ENCODE results near the gene PGAP1. TPM values are rescaled to one million over a fixed set of nuclear protein-coding genes. Genes with fewer than 3 reads are reported as not detected.

PGAP1 gene
- total RNA-seq, 1 donor from 2014 or later, result 27.1 TPM

DNA sequence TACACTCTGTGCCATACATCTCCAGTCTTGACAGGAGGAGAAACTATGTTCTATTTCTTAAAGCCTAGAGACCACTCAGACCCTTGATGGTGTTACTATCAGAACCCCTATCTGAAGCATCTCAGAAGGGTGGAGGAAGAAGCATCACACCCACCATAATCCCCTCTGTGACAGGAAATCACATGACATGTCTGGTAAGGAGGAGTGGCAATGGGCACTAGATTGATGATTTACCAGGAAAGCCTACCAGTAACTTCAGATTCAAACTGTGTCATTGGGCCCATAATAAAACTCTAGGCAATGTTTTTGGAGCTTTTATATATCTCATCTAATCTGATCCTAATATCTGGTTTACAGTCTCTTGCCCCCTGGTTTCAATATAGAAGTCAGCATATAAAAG is 80.2 kb downstream of the PGAP1 start:
- H3K36me3 Mint-ChIP-seq (ENCODE audit: low read depth), result peaks cover 38% of the 10 kb centered on the region
- H3K4me3 Mint-ChIP-seq, result no peak overlapping the region
- intact Hi-C loops (cut with micrococcal nuclease), result no loop called here
- no peak for DNase-seq
- H3K27me3 Mint-ChIP-seq, result no peaks in the 10 kb centered on the region
- peak overlapping the region; percentile 47 for H3K27ac Mint-ChIP-seq
- no peaks in the 10 kb centered on the region for H3K9me3 Mint-ChIP-seq
- H3K4me1 Mint-ChIP-seq, result peaks cover 23% of the 10 kb centered on the region

DNA sequence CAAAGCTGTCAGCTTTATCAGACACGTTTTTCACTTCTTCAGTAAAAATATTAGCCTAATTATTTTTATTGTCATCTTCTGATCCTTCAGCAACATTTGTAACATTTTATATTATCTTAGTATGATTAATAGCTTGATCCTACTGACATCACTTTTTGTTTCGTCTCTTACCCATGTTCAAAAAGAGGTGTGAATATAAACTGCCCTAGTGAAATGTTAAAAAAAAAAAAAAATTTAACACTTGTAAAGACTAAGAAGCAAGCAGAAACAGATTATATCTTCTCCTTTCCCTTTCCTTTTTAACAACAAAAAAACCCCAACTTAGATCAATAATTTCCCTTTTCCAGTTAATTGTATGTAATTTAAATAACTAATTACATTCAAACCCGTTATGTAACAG is 81.1 kb downstream of the PGAP1 start:
- intact Hi-C loops (cut with micrococcal nuclease), result no loop called here
- H3K4me3 Mint-ChIP-seq, result no peak overlapping the region
- no peak for DNase-seq
- peak overlapping the region; percentile 25 for H3K27ac Mint-ChIP-seq
- no peaks in the 10 kb centered on the region for H3K27me3 Mint-ChIP-seq
- H3K36me3 Mint-ChIP-seq (ENCODE audit: low read depth), result peaks cover 40% of the 10 kb centered on the region
- peaks cover 18% of the 10 kb centered on the region for H3K4me1 Mint-ChIP-seq
- H3K9me3 Mint-ChIP-seq, result no peaks in the 10 kb centered on the region

DNA sequence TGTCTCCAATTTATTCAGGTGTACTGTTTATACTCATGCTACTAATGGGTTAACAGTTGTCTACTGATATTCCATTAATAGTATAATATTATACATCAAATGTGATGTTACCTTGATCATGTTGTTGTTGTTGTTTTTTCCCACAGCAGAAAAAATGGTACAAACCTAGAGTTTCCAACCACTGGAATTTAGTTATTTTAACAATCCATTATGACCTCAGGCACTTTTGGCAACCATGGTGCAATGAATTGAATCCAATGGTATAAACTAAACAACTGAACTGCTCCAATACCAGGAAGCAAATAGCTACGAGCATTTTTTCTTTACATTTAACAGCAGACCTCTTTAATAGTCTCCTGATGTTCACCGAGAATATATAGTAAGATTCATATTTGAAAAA is 86.3 kb downstream of the PGAP1 start:
- no peaks in the 10 kb centered on the region for H3K27me3 Mint-ChIP-seq
- intact Hi-C loops (cut with micrococcal nuclease), result loop anchor here (5.0 kb wide), 1 partner anchor 37 kb away; no protein-coding TSS in a partner anchor

DNA sequence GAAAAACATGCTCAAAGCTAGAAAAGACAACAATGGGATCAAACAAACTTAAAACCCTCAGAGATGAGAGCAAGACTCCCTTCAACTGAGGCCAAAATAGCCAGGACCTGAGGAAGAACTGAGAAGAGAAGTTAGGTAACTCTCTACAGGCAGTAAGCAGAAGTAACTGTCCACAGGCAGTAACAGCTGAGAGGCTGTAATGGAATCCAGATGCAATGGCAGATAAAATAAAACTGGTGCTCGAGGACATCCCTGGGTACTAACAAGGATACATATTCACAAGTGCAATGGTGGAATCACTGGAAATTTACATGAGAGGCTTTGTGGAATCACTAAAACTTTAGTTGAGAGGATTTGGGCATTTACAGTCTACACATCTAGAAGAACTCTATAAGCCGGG is 86.9 kb downstream of the PGAP1 start:
- H3K4me1 Mint-ChIP-seq, result no peaks in the 10 kb centered on the region
- intact Hi-C loops (cut with micrococcal nuclease), result no loop called here
- no peak overlapping the region for H3K4me3 Mint-ChIP-seq
- no peak for DNase-seq
- no peaks in the 10 kb centered on the region for H3K9me3 Mint-ChIP-seq
- no peaks in the 10 kb centered on the region for H3K27me3 Mint-ChIP-seq
- no peak overlapping the region for H3K27ac Mint-ChIP-seq
- peaks cover 40% of the 10 kb centered on the region for H3K36me3 Mint-ChIP-seq (ENCODE audit: low read depth)

More for the DNA sequence above, 86.3 kb downstream of the PGAP1 start:
- Mint-ChIP-seq H3K27ac (no peak overlapping the region), H3K4me1 (no peaks in the 10 kb centered on the region), H3K4me3 (no peak overlapping the region), H3K9me3 (no peaks in the 10 kb centered on the region), H3K36me3 (ENCODE audit: low read depth) (peaks cover 39% of the 10 kb centered on the region)
- no peak for DNase-seq

DNA sequence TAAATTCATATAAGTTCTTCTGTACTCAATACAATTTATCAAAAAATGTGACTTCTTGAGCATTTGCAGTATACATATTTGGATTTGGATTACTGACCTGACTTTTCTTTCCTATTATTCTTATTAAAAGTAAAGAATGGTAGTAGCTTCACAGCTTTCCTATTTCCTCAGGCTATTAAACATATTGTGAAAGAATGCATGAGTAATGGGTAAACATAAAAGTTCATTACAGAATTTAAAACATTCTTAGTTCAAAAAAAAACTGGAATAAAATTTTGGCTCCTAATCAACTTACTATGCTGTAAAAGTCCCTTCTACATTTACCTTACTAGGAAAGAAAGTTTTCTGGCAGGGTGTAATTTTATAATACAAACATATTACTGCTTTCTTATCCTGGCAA is 90.1 kb downstream of the PGAP1 start:
- Mint-ChIP-seq H3K27ac (no peak overlapping the region), H3K4me1 (no peaks in the 10 kb centered on the region), H3K27me3 (no peaks in the 10 kb centered on the region), H3K4me3 (no peak overlapping the region), H3K9me3 (no peaks in the 10 kb centered on the region), H3K36me3 (ENCODE audit: low read depth) (peaks cover 41% of the 10 kb centered on the region)
- no peak for DNase-seq
- intact Hi-C loops (cut with micrococcal nuclease), result no loop called here

DNA sequence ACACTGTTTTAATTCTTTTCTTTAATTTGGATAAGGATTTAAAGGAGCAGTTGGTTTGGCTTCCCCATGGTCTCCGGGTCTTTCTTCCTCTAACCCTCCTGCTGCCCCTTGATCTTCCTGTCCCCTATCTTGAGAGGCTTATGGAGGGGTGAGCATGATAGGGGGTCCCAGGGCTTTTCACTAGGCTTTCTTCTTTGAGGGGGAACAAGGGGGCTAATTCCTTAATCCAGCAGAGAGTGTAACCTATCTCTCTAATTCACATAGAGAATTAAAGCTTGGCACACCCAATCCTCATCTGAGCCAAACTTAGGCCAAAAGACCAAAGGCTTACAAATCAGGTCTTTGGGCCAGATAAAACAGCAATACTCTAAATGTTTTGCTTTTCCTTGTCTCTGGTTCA is 95.8 kb downstream of the PGAP1 start:
- H3K27ac Mint-ChIP-seq, result no peak overlapping the region
- intact Hi-C loops (cut with micrococcal nuclease), result no loop called here
- no peak for DNase-seq
- H3K27me3 Mint-ChIP-seq, result no peaks in the 10 kb centered on the region
- H3K36me3 Mint-ChIP-seq (ENCODE audit: low read depth), result peaks cover 20% of the 10 kb centered on the region
- H3K4me3 Mint-ChIP-seq, result no peak overlapping the region
- H3K4me1 Mint-ChIP-seq, result peaks cover 11% of the 10 kb centered on the region
- H3K9me3 Mint-ChIP-seq, result no peaks in the 10 kb centered on the region

DNA sequence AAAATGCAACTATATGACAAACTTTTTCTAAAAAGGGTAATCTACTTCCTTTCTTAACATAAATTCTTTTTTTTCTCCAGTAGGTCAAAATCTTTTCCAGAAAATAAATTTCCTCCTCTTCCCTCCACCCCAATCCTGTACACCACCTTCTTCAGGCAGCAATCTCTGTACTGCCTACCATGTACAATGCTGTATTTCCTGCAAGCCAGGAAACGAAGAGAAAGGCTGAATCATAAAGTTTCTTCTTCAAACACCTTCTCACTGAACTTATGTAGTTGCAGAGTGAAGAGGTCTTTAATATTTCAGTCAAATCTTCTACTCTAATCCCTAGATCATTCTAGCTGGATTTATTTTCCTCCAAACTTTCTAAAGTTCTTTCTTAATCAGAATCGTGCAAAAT is 99.2 kb downstream of the PGAP1 start:
- Mint-ChIP-seq H3K27me3 (no peaks in the 10 kb centered on the region), H3K9me3 (no peaks in the 10 kb centered on the region), H3K4me1 (peaks cover 12% of the 10 kb centered on the region), H3K27ac (peak overlapping the region; percentile 15), H3K36me3 (ENCODE audit: low read depth) (peaks cover 25% of the 10 kb centered on the region), H3K4me3 (no peak overlapping the region)
- no peak for DNase-seq
- intact Hi-C loops (cut with micrococcal nuclease), result no loop called here

DNA sequence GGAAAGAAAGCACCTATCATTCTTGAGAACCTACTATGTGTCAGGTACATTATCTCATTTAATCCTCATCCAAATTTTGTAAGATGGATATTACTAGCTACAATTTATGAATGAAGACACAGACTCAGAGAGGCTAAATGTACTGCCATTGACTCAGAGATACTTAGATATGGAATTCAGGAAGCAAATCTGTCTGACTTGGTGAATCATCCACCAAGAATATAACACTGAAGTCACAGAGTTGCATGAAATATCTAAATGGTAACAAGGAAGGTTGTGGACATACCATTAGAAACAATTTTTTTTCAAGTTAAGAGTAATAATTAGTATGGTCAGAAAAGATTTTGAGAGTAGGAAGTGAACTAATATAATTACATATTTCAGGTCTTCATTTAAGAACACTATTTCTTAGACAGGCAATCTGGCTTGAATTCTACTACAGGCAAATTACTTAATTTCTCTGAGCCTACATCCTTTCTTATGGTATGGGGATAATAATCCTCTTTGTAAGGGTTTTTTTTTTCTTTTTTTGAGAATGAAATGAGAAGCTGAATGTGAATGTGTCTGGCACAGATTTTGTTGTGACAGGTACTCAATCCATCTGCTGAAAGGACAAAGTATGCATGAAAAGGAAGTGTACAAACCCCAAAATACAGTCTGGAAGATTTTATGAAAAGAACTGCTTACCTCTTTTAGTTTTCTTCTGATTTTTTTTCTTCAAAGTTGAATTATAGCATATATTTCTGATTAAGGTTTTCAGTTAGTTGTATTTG is 102.6 kb downstream of the PGAP1 start:
- Mint-ChIP-seq H3K36me3 (ENCODE audit: low read depth) (peaks cover 25% of the 10 kb centered on the region), H3K4me1 (peaks cover 12% of the 10 kb centered on the region), H3K4me3 (no peak overlapping the region), H3K27ac (no peak overlapping the region), H3K27me3 (no peaks in the 10 kb centered on the region), H3K9me3 (peaks cover 6% of the 10 kb centered on the region)
- intact Hi-C loops (cut with micrococcal nuclease), result no loop called here
- DNase-seq, result no peak

DNA sequence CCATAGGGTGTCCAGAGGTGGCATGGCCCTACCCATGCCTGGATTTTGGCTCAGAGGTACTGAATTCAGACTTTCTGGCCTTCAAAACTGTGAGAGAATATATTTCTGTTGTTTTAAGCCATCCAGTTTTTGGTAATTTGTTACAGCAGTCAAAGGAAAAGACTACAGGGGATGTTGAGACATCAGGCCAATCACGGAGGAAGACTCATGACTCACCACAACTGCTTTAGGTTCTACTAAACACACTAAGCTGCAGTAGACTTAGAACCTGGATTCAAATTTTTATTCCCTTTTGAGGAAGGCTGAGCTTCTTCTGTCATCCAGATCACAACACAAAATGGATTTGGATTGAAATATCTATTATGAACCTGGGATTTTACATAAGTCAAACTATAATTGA is 105.3 kb downstream of the PGAP1 start:
- H3K36me3 Mint-ChIP-seq (ENCODE audit: low read depth), result peaks cover 22% of the 10 kb centered on the region
- no peak for DNase-seq
- peaks cover 2% of the 10 kb centered on the region for H3K4me1 Mint-ChIP-seq
- no peak overlapping the region for H3K4me3 Mint-ChIP-seq
- H3K9me3 Mint-ChIP-seq, result peaks cover 10% of the 10 kb centered on the region
- H3K27ac Mint-ChIP-seq, result no peak overlapping the region
- intact Hi-C loops (cut with micrococcal nuclease), result no loop called here
- H3K27me3 Mint-ChIP-seq, result no peaks in the 10 kb centered on the region

DNA sequence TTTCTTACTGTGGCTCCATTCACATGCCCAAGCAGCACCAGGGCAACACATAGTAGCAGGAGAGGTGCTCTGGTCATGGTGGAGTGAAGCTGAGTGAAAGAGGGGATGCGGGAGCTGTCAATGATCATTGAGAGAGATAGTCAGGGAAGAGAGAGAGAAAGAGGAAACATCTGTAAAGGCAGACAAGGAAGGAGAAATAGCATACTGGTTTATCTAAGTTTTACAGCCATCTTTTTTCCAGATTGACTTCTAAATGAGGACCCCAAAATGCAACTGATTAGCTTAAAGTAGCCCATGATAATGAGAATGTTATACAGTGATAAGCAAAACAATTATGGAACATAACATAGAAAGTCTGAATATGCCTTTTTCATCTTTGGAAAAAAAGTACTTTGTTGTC is 117.2 kb downstream of the PGAP1 start, which contains the start of gene C2orf66:
TSS of gene C2orf66 (minus strand) at position 96 of the 400 bp plus-strand sequence. CDS start at position 77, 19 bp downstream.
- Mint-ChIP-seq H3K36me3 (ENCODE audit: low read depth) (no peaks in the 10 kb centered on the region), H3K4me3 (no peak within 1 kb of the TSS), H3K27me3 (peaks cover 23% of the 10 kb centered on the region), H3K27ac (no peak within 1 kb of the TSS), H3K4me1 (no peaks in the 10 kb centered on the region), H3K9me3 (peaks cover 19% of the 10 kb centered on the region)
- intact Hi-C loops (cut with micrococcal nuclease), result no loop called here
- DNase-seq, result no peak

DNA sequence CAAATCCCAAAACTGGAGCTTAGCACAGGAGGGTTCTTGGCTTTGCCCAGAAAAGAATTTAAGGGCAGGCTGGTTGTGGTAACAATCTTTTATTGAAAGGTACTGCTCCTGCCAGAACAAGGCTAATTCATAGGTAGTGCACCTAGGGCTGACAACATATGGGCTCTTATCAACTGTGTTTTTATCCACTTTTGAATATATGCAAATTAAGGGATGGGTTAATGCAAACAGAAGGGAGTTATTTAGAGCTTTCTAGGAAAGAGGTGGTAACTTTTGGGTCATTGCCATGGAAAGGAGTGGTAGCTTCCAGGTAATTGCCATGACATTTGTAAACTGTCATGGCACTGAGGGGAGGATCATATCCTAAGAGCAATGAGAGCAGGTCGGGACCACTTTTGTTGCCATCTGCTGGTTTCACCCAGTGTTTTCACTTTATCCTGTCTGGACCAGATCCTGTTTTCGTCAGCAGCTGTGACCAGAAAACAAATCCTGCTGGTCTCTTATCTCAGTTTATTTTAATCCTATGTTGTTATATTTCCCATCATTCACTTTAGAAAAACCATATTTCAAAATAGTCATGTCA is 118.3 kb downstream of the PGAP1 start:
- Mint-ChIP-seq H3K27me3 (peaks cover 17% of the 10 kb centered on the region), H3K36me3 (ENCODE audit: low read depth) (no peaks in the 10 kb centered on the region), H3K4me3 (no peak overlapping the region), H3K4me1 (no peaks in the 10 kb centered on the region), H3K27ac (no peak overlapping the region), H3K9me3 (peaks cover 12% of the 10 kb centered on the region)
- intact Hi-C loops (cut with micrococcal nuclease), result no loop called here
- no peak for DNase-seq

DNA sequence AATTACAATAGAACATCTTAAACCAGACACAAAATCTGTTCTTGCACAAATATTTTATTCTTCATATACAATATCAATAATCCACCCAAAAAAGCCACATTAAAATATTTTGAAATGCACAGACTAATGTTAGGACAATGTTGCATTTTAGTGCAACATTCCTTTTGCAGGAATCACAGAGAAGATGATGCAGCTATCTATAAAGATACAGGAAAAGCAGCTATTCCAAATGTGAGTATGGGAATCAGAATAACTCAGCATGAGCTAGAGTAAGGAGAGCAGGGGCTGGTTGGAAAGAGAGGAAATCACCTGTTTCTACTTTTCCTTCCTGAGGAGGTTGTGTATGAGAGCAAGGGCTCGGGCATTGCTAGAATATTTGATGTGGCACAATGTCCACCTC is 122.1 kb downstream of the PGAP1 start:
- H3K4me1 Mint-ChIP-seq, result peaks cover 13% of the 10 kb centered on the region
- peaks cover 4% of the 10 kb centered on the region for H3K9me3 Mint-ChIP-seq
- H3K27me3 Mint-ChIP-seq, result no peaks in the 10 kb centered on the region
- intact Hi-C loops (cut with micrococcal nuclease), result no loop called here
- H3K27ac Mint-ChIP-seq, result no peak overlapping the region
- H3K4me3 Mint-ChIP-seq, result no peak overlapping the region
- no peak for DNase-seq
- H3K36me3 Mint-ChIP-seq (ENCODE audit: low read depth), result no peaks in the 10 kb centered on the region

DNA sequence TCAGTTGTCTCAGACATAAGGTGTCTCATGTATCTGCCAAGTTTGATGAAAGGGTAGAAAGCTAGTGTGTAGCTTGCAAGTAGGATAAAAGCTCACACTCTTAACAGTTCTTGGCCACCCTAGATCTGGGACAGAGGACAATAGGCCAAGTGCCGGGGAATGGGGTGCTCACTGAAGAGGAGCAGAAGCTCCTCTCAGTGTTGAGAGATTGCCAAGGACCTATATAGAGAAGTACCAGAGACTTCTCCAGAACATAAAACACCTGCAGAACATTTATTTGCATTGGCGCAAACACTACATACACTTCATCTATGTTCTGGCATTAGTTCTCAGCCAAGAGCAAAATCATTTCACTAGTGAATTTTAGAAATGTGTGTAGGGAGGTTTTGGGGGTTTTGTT is 124.1 kb downstream of the PGAP1 start:
- intact Hi-C loops (cut with micrococcal nuclease), result no loop called here
- H3K4me1 Mint-ChIP-seq, result peaks cover 17% of the 10 kb centered on the region
- no peak overlapping the region for H3K4me3 Mint-ChIP-seq
- H3K27ac Mint-ChIP-seq, result no peak overlapping the region
- no peaks in the 10 kb centered on the region for H3K27me3 Mint-ChIP-seq
- peaks cover 5% of the 10 kb centered on the region for H3K36me3 Mint-ChIP-seq (ENCODE audit: low read depth)
- no peak for DNase-seq
- peaks cover 4% of the 10 kb centered on the region for H3K9me3 Mint-ChIP-seq

DNA sequence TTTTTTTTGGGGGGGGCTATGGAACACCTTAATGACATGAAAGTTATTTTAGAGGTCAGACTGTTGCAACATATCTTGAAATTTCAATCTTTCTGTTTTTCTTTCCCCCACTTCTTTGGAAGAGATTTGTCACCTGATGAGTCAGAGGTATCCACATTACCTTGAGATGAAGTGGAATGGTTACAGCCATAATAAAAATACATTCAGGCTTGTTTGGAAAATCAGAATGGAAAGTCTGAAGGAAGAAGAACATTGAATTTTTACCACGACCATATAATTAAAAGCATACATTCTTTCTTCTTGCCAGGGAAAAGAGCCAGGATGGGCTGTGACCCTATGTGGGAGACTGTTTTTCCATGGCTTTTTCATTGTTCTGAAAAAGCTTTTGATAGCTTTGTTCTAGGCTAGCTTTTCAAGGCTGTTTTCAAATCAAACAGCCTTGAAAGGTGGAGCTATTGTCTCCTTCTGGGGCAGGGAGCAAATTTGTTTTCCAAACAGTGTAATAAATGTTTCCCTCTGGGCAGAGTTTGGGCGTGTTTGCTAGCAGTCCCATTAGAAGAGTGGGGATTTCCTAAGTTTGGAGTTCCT is 124.7 kb downstream of the PGAP1 start:
- DNase-seq, result no peak
- H3K4me1 Mint-ChIP-seq, result peaks cover 19% of the 10 kb centered on the region
- no peak overlapping the region for H3K27ac Mint-ChIP-seq
- intact Hi-C loops (cut with micrococcal nuclease), result loop anchor here (1.0 kb wide), 1 partner anchor 187 kb away; no protein-coding TSS in a partner anchor
- peaks cover 4% of the 10 kb centered on the region for H3K9me3 Mint-ChIP-seq
- no peak overlapping the region for H3K4me3 Mint-ChIP-seq
- H3K36me3 Mint-ChIP-seq (ENCODE audit: low read depth), result peaks cover 10% of the 10 kb centered on the region
- H3K27me3 Mint-ChIP-seq, result no peaks in the 10 kb centered on the region
